Aorta (tissue), 5 donors: ENCODE results near the gene DOK6. TPM values are rescaled to one million over a fixed set of nuclear protein-coding genes. Genes with fewer than 3 reads are reported as not detected.

Experiments
- ATAC-seq: fragments of 200-7000 bp; cut with Tn5 transposase; one replicate; pipeline ENCODE4 v1.9.1; 2022; ENCODE audit warnings: moderate library complexity; ENCODE audit not compliant: low FRiP score
- DNase-seq, 2 donors: peaks; one replicate each; pipeline ENCODE4 v3.0.0-alpha.2; 2020
- H3K27ac ChIP-seq, 2 donors: one replicate each; pipeline ENCODE4 v1.5.1; 2013; ENCODE audit warnings: low read length in 2 of 2, mild to moderate bottlenecking in 2 of 2, moderate library complexity in 2 of 2, control low read depth in 1 of 2, inconsistent platforms in 1 of 2, low read depth in 1 of 2
- H3K27me3 ChIP-seq, 2 donors: one replicate each; pipeline ENCODE4 v1.6.1; 2013; ENCODE audit warnings: control low read depth in 1 of 2, low read length in 1 of 2, mild to moderate bottlenecking in 1 of 2, moderate library complexity in 1 of 2; ENCODE audit not compliant: insufficient read depth in 2 of 2, control insufficient read depth in 1 of 2
- H3K36me3 ChIP-seq, 2 donors: one replicate each; pipeline ENCODE4 v1.6.1; 2013; ENCODE audit warnings: control low read depth in 1 of 2, low read length in 1 of 2, mild to moderate bottlenecking in 1 of 2; ENCODE audit not compliant: insufficient read depth in 2 of 2, control insufficient read depth in 1 of 2
- H3K4me1 ChIP-seq, 2 donors: one replicate each; pipeline ENCODE4 v1.6.1; 2013; ENCODE audit warnings: low read length in 2 of 2, control low read depth in 1 of 2, mild to moderate bottlenecking in 1 of 2, moderate library complexity in 1 of 2; ENCODE audit not compliant: insufficient read depth in 2 of 2, control insufficient read depth in 1 of 2
- H3K4me3 ChIP-seq, 2 donors: one replicate each; pipeline ENCODE4 v1.5.1; 2013; ENCODE audit warnings: low read length in 2 of 2, control low read depth in 1 of 2, mild to moderate bottlenecking in 1 of 2
- H3K9me3 ChIP-seq: one replicate; pipeline ENCODE4 v1.6.1; 2013; ENCODE audit warnings: mild to moderate bottlenecking, low read length; ENCODE audit not compliant: control insufficient read depth
- WGBS, 2 donors: extraction: QIAGEN DNeasy Blood & Tissue Kit; methylation state at CpG; one replicate each; pipeline ENCODE4 v1.1.7; 2013; 5-methylcytosine and 5-hydroxymethylcytosine counted together
- intact Hi-C, 2 donors: fragments of 100-400 bp; cut with DNase I; formaldehyde crosslinking; loops; one replicate each; pipeline versions ENCODE4 v1.14.2 to v1.15.0; 2022
- polyA plus RNA-seq, 2 donors: library from polyadenylated mRNA; stranded (reverse); fragments of 200-250 nt; gene quantifications; one replicate each; pipeline ENCODE4 v1.2.3, GENCODE V29; 2013
- total RNA-seq, 2 donors: library from RNA; stranded (reverse); fragmentation: NEBNext Ultra II Directional; extraction: Animal tissue kit (Norgen Biotek cat#: 25700); gene quantifications; one replicate each; pipeline ENCODE4 v1.2.1, GENCODE V29; 2021
- donor health status: healthy with polysubstance abuse.
- donor health status: Bipolar disorder and iron deficiency.
- donor health status: DM: no; HTN: no; CAD: no.
- donor health status: DM: no; HTN: no; CAD: no.
- donor health status: DM: yes; HTN: yes; CAD: no.

Gene DOK6
- total and polyA plus RNA-seq, 4 donors, result 1.2 to 6.3 (median 3.9) TPM

- Histone ChIP-seq H3K27me3 (no peaks in the 10 kb centered on the region), H3K36me3 (no peaks in the 10 kb centered on the region), H3K9me3 (peaks cover 6% of the 10 kb centered on the region), H3K4me1 (no peaks in the 10 kb centered on the region), H3K27ac (no peak overlapping the region), H3K4me3 (no peak overlapping the region)
- no peak for DNase-seq
- intact Hi-C loops, result no loop called here
- no peak for ATAC-seq
- 72 to 83% methylated on average over 3 of the region's 3 CpGs for WGBS, 2 donors
Measured at GRCh38 chr18:69723434-69723833, 322.7 kb downstream of the DOK6 start.

GRCh38 chr18:69725009-69725408 is 324.3 kb downstream of the DOK6 start:
- WGBS, 2 donors, result 25 to 43% methylated on average over 8 of the region's 8 CpGs
- ATAC-seq, result peak; percentile 28
- no peaks in the 10 kb centered on the region for H3K36me3 ChIP-seq
- H3K4me1 ChIP-seq, result no peaks in the 10 kb centered on the region
- H3K4me3 ChIP-seq, result no peak overlapping the region
- intact Hi-C loops, result no loop called here
- peak in 1 of 2 donors; percentile 52 for DNase-seq
- peaks cover 1% of the 10 kb centered on the region for H3K9me3 ChIP-seq
- no peak overlapping the region for H3K27ac ChIP-seq
- H3K27me3 ChIP-seq, result no peaks in the 10 kb centered on the region

- intact Hi-C loops, result no loop called here
- DNase-seq (no peak), ATAC-seq (no peak)
- no peaks in the 10 kb centered on the region for H3K36me3 ChIP-seq
- no peak overlapping the region for H3K27ac ChIP-seq
- WGBS, 2 donors, result 87% methylated on average over 12 of the region's 12 CpGs
- no peak overlapping the region for H3K4me3 ChIP-seq
- no peaks in the 10 kb centered on the region for H3K27me3 ChIP-seq
- peaks cover 1% of the 10 kb centered on the region for H3K9me3 ChIP-seq
- H3K4me1 ChIP-seq, result no peaks in the 10 kb centered on the region
Measured at GRCh38 chr18:69725855-69726508, 325.3 kb downstream of the DOK6 start.

GRCh38 chr18:69727912-69728572 is 327.4 kb downstream of the DOK6 start:
- intact Hi-C loops, result no loop called here
- WGBS, 2 donors, result 45 to 62% methylated on average over 5 of the region's 5 CpGs
- no peaks in the 10 kb centered on the region for H3K36me3 ChIP-seq
- H3K4me3 ChIP-seq, result no peak overlapping the region
- no peak overlapping the region for H3K27ac ChIP-seq
- DNase-seq, result no peak
- ATAC-seq, result no peak
- no peaks in the 10 kb centered on the region for H3K27me3 ChIP-seq
- H3K4me1 ChIP-seq, result no peaks in the 10 kb centered on the region
- H3K9me3 ChIP-seq, result no peaks in the 10 kb centered on the region

- WGBS, 2 donors, result 42 to 87% methylated on average over 1 of the region's 1 CpG
- no peaks in the 10 kb centered on the region for H3K4me1 ChIP-seq
- no peaks in the 10 kb centered on the region for H3K36me3 ChIP-seq
- DNase-seq (no peak), ATAC-seq (no peak)
- no peaks in the 10 kb centered on the region for H3K27me3 ChIP-seq
- H3K9me3 ChIP-seq, result no peaks in the 10 kb centered on the region
- H3K27ac ChIP-seq, result no peak overlapping the region
- intact Hi-C loops, result no loop called here
- H3K4me3 ChIP-seq, result no peak overlapping the region
Measured at GRCh38 chr18:69730664-69731063, 330.0 kb downstream of the DOK6 start.

GRCh38 chr18:69734536-69734935 is 333.8 kb downstream of the DOK6 start:
- DNase-seq (no peak), ATAC-seq (no peak)
- intact Hi-C loops, result no loop called here
- 95 to 97% methylated on average over 2 of the region's 2 CpGs for WGBS, 2 donors
- Histone ChIP-seq H3K9me3 (no peaks in the 10 kb centered on the region), H3K27me3 (no peaks in the 10 kb centered on the region), H3K36me3 (no peaks in the 10 kb centered on the region), H3K4me1 (no peaks in the 10 kb centered on the region), H3K4me3 (no peak overlapping the region), H3K27ac (no peak overlapping the region)

GRCh38 chr18:69736730-69737129 is 336.0 kb downstream of the DOK6 start:
- WGBS, 2 donors, result 92 to 93% methylated on average over 2 of the region's 2 CpGs
- ATAC-seq, result no peak

GRCh38 chr18:69737851-69738250 is 337.2 kb downstream of the DOK6 start:
- ATAC-seq (no peak), DNase-seq (no peak)
- no peak overlapping the region for H3K27ac ChIP-seq
- H3K36me3 ChIP-seq, result no peaks in the 10 kb centered on the region
- intact Hi-C loops, result no loop called here
- no peak overlapping the region for H3K4me3 ChIP-seq
- WGBS, 2 donors, result 90 to 94% methylated on average over 3 of the region's 3 CpGs
- no peaks in the 10 kb centered on the region for H3K9me3 ChIP-seq
- H3K27me3 ChIP-seq, result no peaks in the 10 kb centered on the region
- no peaks in the 10 kb centered on the region for H3K4me1 ChIP-seq

More at GRCh38 chr18:69736730-69737129, 336.0 kb downstream of the DOK6 start:
- intact Hi-C loops, result no loop called here
- no peak for DNase-seq
- Histone ChIP-seq H3K36me3 (no peaks in the 10 kb centered on the region), H3K9me3 (no peaks in the 10 kb centered on the region), H3K4me1 (no peaks in the 10 kb centered on the region), H3K27me3 (no peaks in the 10 kb centered on the region), H3K27ac (no peak overlapping the region), H3K4me3 (no peak overlapping the region)

- WGBS, 2 donors, result 87 to 93% methylated on average over 2 of the region's 2 CpGs
- H3K36me3 ChIP-seq, result no peaks in the 10 kb centered on the region
- no peaks in the 10 kb centered on the region for H3K27me3 ChIP-seq
- no peaks in the 10 kb centered on the region for H3K4me1 ChIP-seq
- DNase-seq (no peak), ATAC-seq (no peak)
- H3K4me3 ChIP-seq, result no peak overlapping the region
- intact Hi-C loops, result loop anchor here in 1 of 2 donors (10.0 kb wide), 1 partner anchor 63 kb away; no protein-coding TSS in a partner anchor
- H3K27ac ChIP-seq, result no peak overlapping the region
- no peaks in the 10 kb centered on the region for H3K9me3 ChIP-seq
Measured at GRCh38 chr18:69747388-69747787, 346.7 kb downstream of the DOK6 start.
